ENCODE results near the gene CUBN.
"Not testable (repeated sequence)": the region's sequence is repeated elsewhere in the genome, so short reads cannot be mapped to it uniquely, and the experiment has no call there.

CUBN gene

GRCh38 chr10:17033529-17034260, 95.9 kb downstream of the CUBN start:
- DNase-seq: no peak

GRCh38 chr10:17031637-17032635, 97.7 kb downstream of the CUBN start:
- DNase-seq: no peak

GRCh38 chr10:17029581-17030271, 99.9 kb downstream of the CUBN start:
- DNase-seq: peak; percentile 83

GRCh38 chr10:17029239-17029580, 100.4 kb downstream of the CUBN start:
- DNase-seq: no peak

GRCh38 chr10:17028798-17029197, 100.8 kb downstream of the CUBN start:
- no peak for DNase-seq

GRCh38 chr10:17026686-17027485, 102.7 kb downstream of the CUBN start:
- DNase-seq: peak; percentile 81

- DNase-seq: peak; percentile 87
Measured at GRCh38 chr10:17025444-17026295, 103.9 kb downstream of the CUBN start.

GRCh38 chr10:17024461-17024860, 105.2 kb downstream of the CUBN start:
- no peak for DNase-seq

- peak; percentile 88 for DNase-seq
Measured at GRCh38 chr10:17023386-17024298, 106.0 kb downstream of the CUBN start.

- DNase-seq: no peak
Measured at GRCh38 chr10:17022896-17023295, 106.7 kb downstream of the CUBN start.

- DNase-seq: no peak
Measured at GRCh38 chr10:17022466-17022825, 107.2 kb downstream of the CUBN start.

GRCh38 chr10:17021656-17022465, 107.8 kb downstream of the CUBN start:
- DNase-seq: no peak

GRCh38 chr10:17019696-17020095, 109.9 kb downstream of the CUBN start:
- DNase-seq: no peak

- DNase-seq: not testable (repeated sequence)
Measured at GRCh38 chr10:17013131-17013983, 116.3 kb downstream of the CUBN start.

- not testable (repeated sequence) for DNase-seq
Measured at GRCh38 chr10:17012731-17013130, 116.9 kb downstream of the CUBN start.

- no peak for DNase-seq
Measured at GRCh38 chr10:17010363-17011145, 119.1 kb downstream of the CUBN start.

GRCh38 chr10:17009212-17009700, 120.4 kb downstream of the CUBN start:
- DNase-seq: no peak

- no peak for DNase-seq
Measured at GRCh38 chr10:17007418-17007770, 122.2 kb downstream of the CUBN start.

Measured in CD4-positive, alpha-beta T cell treated with Interleukin-15 for 1 hour (primary cell).